AG09309 (cell line): Measurements from ENCODE around the gene SREBF2.

Experiments used
- DNase-seq: peaks from one replicate; pipeline ENCODE4 v3.0.0-alpha.2; 2010; ENCODE audit warnings: low read depth
- H3K4me3 ChIP-seq: 2 replicates; pipeline ENCODE4 v1.5.1; 2011; ENCODE audit warnings: mild to moderate bottlenecking, low read depth, low read length, moderate library complexity; ENCODE audit not compliant: control insufficient read depth
- TF ChIP-seq, protein P1 (sequence below): IDR thresholded peaks from 2 replicates; pipeline ENCODE4 v1.5.1; 2011; ENCODE audit warnings: mild to moderate bottlenecking, low read depth, low read length, inconsistent platforms; ENCODE audit not compliant: insufficient read depth, control insufficient read depth; ENCODE audit errors: missing control alignments

SREBF2 gene

DNA sequence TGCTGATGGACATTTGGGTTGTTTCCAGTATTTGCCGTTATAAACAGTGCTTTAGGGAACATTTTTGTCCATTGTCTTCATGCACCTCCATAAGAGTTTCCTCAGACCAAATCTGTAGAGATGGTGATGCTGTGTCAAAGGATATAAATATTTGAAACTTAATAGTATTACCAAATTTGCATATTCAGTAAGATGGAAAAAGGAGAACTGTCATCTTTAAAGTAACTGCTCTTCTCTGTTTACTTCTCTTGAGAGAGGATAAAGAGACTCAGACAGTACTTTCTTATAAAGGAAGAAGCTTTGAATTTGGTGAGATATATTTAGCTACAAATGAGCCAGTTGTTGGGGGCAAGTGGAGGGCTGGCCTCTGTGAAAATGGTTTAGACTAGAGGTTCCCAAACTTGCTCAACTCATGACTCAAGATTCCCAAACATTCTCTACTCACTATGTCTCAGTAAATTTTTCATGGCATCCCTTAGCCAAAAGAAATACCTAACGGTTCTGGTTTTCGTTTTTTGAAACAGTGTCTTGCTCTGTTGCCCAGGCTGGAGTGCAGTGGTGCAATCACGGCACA is 55.8 kb downstream of the SREBF2 start:
- TF ChIP-seq, protein P1, sequence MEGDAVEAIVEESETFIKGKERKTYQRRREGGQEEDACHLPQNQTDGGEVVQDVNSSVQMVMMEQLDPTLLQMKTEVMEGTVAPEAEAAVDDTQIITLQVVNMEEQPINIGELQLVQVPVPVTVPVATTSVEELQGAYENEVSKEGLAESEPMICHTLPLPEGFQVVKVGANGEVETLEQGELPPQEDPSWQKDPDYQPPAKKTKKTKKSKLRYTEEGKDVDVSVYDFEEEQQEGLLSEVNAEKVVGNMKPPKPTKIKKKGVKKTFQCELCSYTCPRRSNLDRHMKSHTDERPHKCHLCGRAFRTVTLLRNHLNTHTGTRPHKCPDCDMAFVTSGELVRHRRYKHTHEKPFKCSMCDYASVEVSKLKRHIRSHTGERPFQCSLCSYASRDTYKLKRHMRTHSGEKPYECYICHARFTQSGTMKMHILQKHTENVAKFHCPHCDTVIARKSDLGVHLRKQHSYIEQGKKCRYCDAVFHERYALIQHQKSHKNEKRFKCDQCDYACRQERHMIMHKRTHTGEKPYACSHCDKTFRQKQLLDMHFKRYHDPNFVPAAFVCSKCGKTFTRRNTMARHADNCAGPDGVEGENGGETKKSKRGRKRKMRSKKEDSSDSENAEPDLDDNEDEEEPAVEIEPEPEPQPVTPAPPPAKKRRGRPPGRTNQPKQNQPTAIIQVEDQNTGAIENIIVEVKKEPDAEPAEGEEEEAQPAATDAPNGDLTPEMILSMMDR = no peak
- H3K4me3 ChIP-seq = no peak overlapping the region
- peak; percentile 24 for DNase-seq

DNA sequence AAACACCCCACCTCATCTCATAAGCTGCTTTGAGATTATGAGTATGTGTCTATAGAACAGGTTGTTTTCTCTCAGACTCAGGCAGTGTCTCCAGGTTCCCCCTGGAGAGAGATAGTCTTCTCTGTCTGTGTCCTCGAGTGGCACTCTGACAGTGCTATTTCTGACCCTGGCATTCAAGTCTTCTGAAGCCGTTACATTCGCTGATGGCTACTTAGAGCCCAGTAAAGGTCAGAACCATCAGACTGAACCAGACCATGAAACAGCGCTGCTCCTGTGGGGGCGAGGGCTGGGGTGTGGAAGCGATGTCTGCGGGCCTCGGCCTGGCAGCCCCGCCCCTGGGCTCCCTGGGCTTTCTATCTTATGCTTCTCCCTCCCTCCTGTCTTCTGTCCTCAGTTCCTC is 58.5 kb downstream of the SREBF2 start:
- no peak for DNase-seq
- no peak overlapping the region for H3K4me3 ChIP-seq
- TF ChIP-seq, protein P1 = no peak

DNA sequence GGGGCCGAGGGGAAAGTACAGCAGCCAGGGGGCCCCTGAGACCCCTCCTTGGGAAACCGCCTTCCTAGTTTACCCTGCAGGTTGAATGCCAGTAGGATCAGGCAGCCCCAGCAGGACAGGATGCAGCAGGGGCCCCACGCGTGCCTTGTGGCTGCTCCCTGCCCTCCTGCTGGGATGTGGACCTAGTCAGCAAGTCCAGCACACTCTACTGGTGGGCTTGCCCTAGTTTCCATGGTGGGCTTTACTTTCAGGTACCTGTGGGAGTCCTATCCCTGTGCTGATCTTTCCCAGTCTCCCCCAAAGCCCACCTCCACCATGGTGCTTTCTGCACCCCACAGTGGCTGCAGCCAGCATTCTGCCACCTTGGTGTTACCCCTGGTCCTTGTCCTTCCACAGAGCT is 59.8 kb downstream of the SREBF2 start:
- DNase-seq = no peak
- H3K4me3 ChIP-seq = no peak overlapping the region
- TF ChIP-seq, protein P1 = no peak

DNA sequence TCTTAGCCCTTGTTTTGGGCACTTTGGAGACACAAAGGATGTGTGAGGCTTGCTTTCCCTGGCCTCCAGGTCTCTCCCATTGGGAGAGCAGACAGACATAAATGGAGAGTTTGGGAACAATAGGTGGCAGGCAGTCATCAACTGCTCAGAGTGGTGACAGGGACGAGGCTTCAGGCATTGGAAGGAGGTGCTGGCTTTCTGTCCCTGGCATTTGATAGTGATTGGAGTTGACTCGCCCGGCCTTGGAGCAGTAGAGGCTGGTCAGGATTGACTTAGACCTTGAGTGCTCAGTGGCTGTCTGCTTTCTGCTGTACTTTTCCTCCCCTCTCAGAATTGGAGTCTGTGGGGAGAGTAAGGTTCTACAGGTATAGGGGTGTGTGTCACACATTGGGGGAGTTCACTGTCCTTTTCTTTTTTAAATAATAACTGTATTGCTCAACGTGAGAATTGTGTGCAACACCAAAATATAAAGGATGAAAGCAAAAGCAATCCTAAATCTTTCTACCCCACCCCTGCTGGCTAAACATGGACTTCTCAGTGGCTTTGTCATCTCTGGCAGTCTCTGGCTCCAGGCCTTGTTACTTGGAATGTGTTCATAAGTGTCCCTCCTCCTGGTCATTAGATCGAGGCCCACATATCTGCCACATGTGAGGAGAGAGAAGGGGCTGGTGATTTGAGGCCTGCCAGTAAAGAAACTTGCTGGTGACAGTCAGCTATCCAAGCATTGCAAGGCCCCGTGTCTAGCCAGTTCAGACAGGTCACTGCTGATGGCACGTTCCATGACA is 60.9 kb downstream of the SREBF2 start:
- TF ChIP-seq, protein P1 = no peak
- DNase-seq = no peak
- H3K4me3 ChIP-seq = no peak overlapping the region

DNA sequence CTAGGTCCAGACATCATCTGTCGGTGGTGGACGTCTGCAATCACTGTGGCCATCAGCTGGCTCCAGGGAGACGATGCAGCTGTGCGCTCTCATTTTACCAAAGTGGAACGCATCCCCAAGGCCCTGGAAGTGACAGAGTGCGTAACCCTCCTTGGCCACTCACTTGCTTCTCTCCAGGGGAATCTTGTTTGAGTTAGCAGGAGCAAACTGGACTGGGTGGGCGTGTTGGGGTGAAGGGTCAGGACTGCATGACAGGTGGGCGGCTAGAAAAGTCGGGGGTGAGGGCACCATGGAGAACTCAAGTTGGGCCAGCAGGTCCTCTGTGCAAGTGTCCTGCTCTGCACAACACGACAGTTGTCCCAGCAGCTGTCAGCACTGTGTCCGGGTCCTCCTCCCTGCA is 65.7 kb downstream of the SREBF2 start:
- H3K4me3 ChIP-seq = no peak overlapping the region
- DNase-seq = no peak
- TF ChIP-seq, protein P1 = no peak

DNA sequence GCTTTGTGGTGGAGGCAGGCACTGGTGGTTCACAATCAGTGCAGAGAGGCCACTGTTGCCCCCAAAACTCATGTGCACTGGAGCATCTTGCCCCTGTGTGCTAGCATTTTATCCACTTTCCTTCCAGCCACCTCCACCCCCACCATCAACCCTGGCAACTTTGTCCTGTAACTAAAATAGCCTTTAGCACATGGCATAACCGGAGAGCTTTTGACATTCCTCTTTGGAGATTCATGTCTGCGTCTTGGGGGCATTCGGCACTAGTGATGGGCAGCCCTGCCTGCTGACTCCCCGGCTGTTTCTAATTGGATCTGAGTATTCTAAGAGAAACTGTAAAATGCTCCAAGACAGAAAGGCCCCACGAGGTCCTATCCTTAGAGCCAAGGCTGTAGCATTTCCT is 66.2 kb downstream of the SREBF2 start:
- H3K4me3 ChIP-seq = no peak overlapping the region
- no peak for DNase-seq
- TF ChIP-seq, protein P1 = no peak
